ENCODE results near the gene HNRNPUL1. TPM values are rescaled to one million over a fixed set of nuclear protein-coding genes. Genes with fewer than 3 reads are reported as not detected.
"Not testable (repeated sequence)": the region's sequence is repeated elsewhere in the genome, so short reads cannot be mapped to it uniquely, and the experiment has no call there.

The HNRNPUL1 gene
- total RNA-seq, 1 donor from 2014 or later: 49.6 TPM

GRCh38 chr19:41274802-41275201 is 10.6 kb downstream of the HNRNPUL1 start:
- DNase-seq (ENCODE audit: low read depth in 2 of 2): no peak

GRCh38 chr19:41276231-41276630 is 12.1 kb downstream of the HNRNPUL1 start:
- no peak for DNase-seq (ENCODE audit: low read depth in 2 of 2)

- no peak for DNase-seq (ENCODE audit: low read depth in 2 of 2)
These were observed 14.3 kb downstream of the HNRNPUL1 start for GRCh38 chr19:41278478-41278877.

- no peak for DNase-seq (ENCODE audit: low read depth in 2 of 2)
These were observed 24.7 kb downstream of the HNRNPUL1 start for GRCh38 chr19:41288673-41289530.

- DNase-seq (ENCODE audit: low read depth in 2 of 2): not testable (repeated sequence)
These were observed 25.6 kb downstream of the HNRNPUL1 start for GRCh38 chr19:41289814-41290213.

GRCh38 chr19:41294393-41294792 is 30.2 kb downstream of the HNRNPUL1 start:
- no peak for DNase-seq (ENCODE audit: low read depth in 2 of 2)

GRCh38 chr19:41295499-41295898 is 31.3 kb downstream of the HNRNPUL1 start:
- DNase-seq (ENCODE audit: low read depth in 2 of 2): no peak

- DNase-seq (ENCODE audit: low read depth in 2 of 2): no peak
These were observed 32.3 kb downstream of the HNRNPUL1 start for GRCh38 chr19:41296433-41296871.

GRCh38 chr19:41297628-41298347 is 33.6 kb downstream of the HNRNPUL1 start:
- DNase-seq (ENCODE audit: low read depth in 2 of 2): no peak

GRCh38 chr19:41298348-41298964 is 34.3 kb downstream of the HNRNPUL1 start:
- peak; percentile 70 to 81 for DNase-seq (ENCODE audit: low read depth in 2 of 2)

GRCh38 chr19:41299046-41299754 is 35.0 kb downstream of the HNRNPUL1 start:
- no peak for DNase-seq (ENCODE audit: low read depth in 2 of 2)

GRCh38 chr19:41299755-41300089 is 35.5 kb downstream of the HNRNPUL1 start:
- peak in 1 of 2 donors; percentile 72 for DNase-seq (ENCODE audit: low read depth in 2 of 2)

GRCh38 chr19:41300555-41300954 is 36.4 kb downstream of the HNRNPUL1 start:
- no peak for DNase-seq (ENCODE audit: low read depth in 2 of 2)

- no peak for DNase-seq (ENCODE audit: low read depth in 2 of 2)
These were observed 38.6 kb downstream of the HNRNPUL1 start for GRCh38 chr19:41302624-41303351.

GRCh38 chr19:41303954-41304353 is 39.8 kb downstream of the HNRNPUL1 start:
- no peak for DNase-seq (ENCODE audit: low read depth in 2 of 2)

GRCh38 chr19:41304706-41305483 is 40.7 kb downstream of the HNRNPUL1 start:
- DNase-seq (ENCODE audit: low read depth in 2 of 2): peak in 1 of 2 donors; percentile 69

- no peak for DNase-seq (ENCODE audit: low read depth in 2 of 2)
These were observed 42.0 kb downstream of the HNRNPUL1 start for GRCh38 chr19:41305927-41306793.

GRCh38 chr19:41307090-41307875 is 43.1 kb downstream of the HNRNPUL1 start:
- no peak for DNase-seq (ENCODE audit: low read depth in 2 of 2)

Measured in dermis microvascular lymphatic vessel endothelial cell (primary cell).